Measurements from ENCODE around the gene HEATR5A. TPM values are rescaled to one million over a fixed set of nuclear protein-coding genes. Genes with fewer than 3 reads are reported as not detected.

HEATR5A gene
- total RNA-seq, 1 donor from 2014 or later, result 15.8 TPM

- Histone ChIP-seq H3K4me3 (ENCODE audit: low read depth, low read length) (no peak overlapping the region), H3K36me3 (ENCODE audit: control insufficient read depth, insufficient read depth, low read length) (peaks cover 1% of the 10 kb centered on the region), H3K27me3 (ENCODE audit: control insufficient read depth, insufficient read depth, low read length) (no peaks in the 10 kb centered on the region)
- DNase-seq (ENCODE audit: low read depth) (peak; percentile 91), FAIRE-seq (no peak)
- no peak for TF ChIP-seq CTCF (IDR thresholded peaks at IDR 0.05; ENCODE audit: insufficient read depth, low read length, severe bottlenecking)
These were observed 59.3 kb downstream of the HEATR5A start for GRCh38 chr14:31360919-31361662.

- no peak overlapping the region for H3K4me3 ChIP-seq (ENCODE audit: low read depth, low read length)
These were observed 63.1 kb downstream of the HEATR5A start for GRCh38 chr14:31357279-31357678.

GRCh38 chr14:31346097-31346496 is 74.3 kb downstream of the HEATR5A start:
- no peak for FAIRE-seq
- H3K27me3 ChIP-seq (ENCODE audit: control insufficient read depth, insufficient read depth, low read length), result no peaks in the 10 kb centered on the region
- no peaks in the 10 kb centered on the region for H3K36me3 ChIP-seq (ENCODE audit: control insufficient read depth, insufficient read depth, low read length)
- no peak for DNase-seq (ENCODE audit: low read depth)
- no peak overlapping the region for H3K4me3 ChIP-seq (ENCODE audit: low read depth, low read length)
- no peak for TF ChIP-seq CTCF (IDR thresholded peaks at IDR 0.05; ENCODE audit: insufficient read depth, low read length, severe bottlenecking)

More at GRCh38 chr14:31357279-31357678, 63.1 kb downstream of the HEATR5A start:
- no peak for TF ChIP-seq CTCF (IDR thresholded peaks at IDR 0.05; ENCODE audit: insufficient read depth, low read length, severe bottlenecking)
- H3K27me3 ChIP-seq (ENCODE audit: control insufficient read depth, insufficient read depth, low read length), result no peaks in the 10 kb centered on the region
- FAIRE-seq, result no peak
- DNase-seq (ENCODE audit: low read depth), result no peak
- H3K36me3 ChIP-seq (ENCODE audit: control insufficient read depth, insufficient read depth, low read length), result peaks cover 1% of the 10 kb centered on the region

GRCh38 chr14:31341280-31341679 is 79.1 kb downstream of the HEATR5A start:
- Histone ChIP-seq H3K27me3 (ENCODE audit: control insufficient read depth, insufficient read depth, low read length) (no peaks in the 10 kb centered on the region), H3K36me3 (ENCODE audit: control insufficient read depth, insufficient read depth, low read length) (no peaks in the 10 kb centered on the region), H3K4me3 (ENCODE audit: low read depth, low read length) (no peak overlapping the region)
- no peak for TF ChIP-seq CTCF (IDR thresholded peaks at IDR 0.05; ENCODE audit: insufficient read depth, low read length, severe bottlenecking)
- FAIRE-seq (no peak), DNase-seq (ENCODE audit: low read depth) (no peak)

GRCh38 chr14:31340297-31341063 is 79.9 kb downstream of the HEATR5A start:
- Histone ChIP-seq H3K4me3 (ENCODE audit: low read depth, low read length) (no peak overlapping the region), H3K27me3 (ENCODE audit: control insufficient read depth, insufficient read depth, low read length) (no peaks in the 10 kb centered on the region), H3K36me3 (ENCODE audit: control insufficient read depth, insufficient read depth, low read length) (no peaks in the 10 kb centered on the region)
- FAIRE-seq, result no peak
- DNase-seq (ENCODE audit: low read depth), result no peak
- no peak for TF ChIP-seq CTCF (IDR thresholded peaks at IDR 0.05; ENCODE audit: insufficient read depth, low read length, severe bottlenecking)

Data from bronchial epithelial cell (primary cell).